Mucosa of rectum (tissue), 2 donors: Measurements from ENCODE around the gene NOL4L.

Experiments
- H3K27ac ChIP-seq, 2 donors: one replicate each; pipeline ENCODE4 v1.7.0; 2013; ENCODE audit warnings: inconsistent platforms in 2 of 2, low read depth in 2 of 2, low read length in 2 of 2
- H3K27me3 ChIP-seq, 2 donors: one replicate each; pipeline ENCODE4 v1.7.0; 2013; ENCODE audit warnings: low read length in 2 of 2; ENCODE audit not compliant: control insufficient read depth in 2 of 2, insufficient read depth in 2 of 2
- H3K36me3 ChIP-seq, 2 donors: one replicate each; pipeline ENCODE4 v1.7.0; 2013; ENCODE audit warnings: low read length in 2 of 2; ENCODE audit not compliant: control insufficient read depth in 2 of 2, insufficient read depth in 2 of 2
- H3K4me1 ChIP-seq, 2 donors: one replicate each; pipeline ENCODE4 v1.7.0; 2013; ENCODE audit warnings: low read length in 2 of 2, mild to moderate bottlenecking in 1 of 2; ENCODE audit not compliant: control insufficient read depth in 2 of 2, insufficient read depth in 2 of 2
- H3K4me3 ChIP-seq, 2 donors: one replicate each; pipeline ENCODE4 v1.7.0; 2013; ENCODE audit warnings: low read length in 2 of 2
- H3K9ac ChIP-seq, 2 donors: one replicate each; pipeline ENCODE4 v1.7.0; 2013; ENCODE audit warnings: low read length in 2 of 2, low read depth in 1 of 2, mild to moderate bottlenecking in 1 of 2
- H3K9me3 ChIP-seq, 2 donors: one replicate each; pipeline ENCODE4 v1.7.0; 2013; ENCODE audit warnings: low read length in 2 of 2; ENCODE audit not compliant: control insufficient read depth in 2 of 2
- donor health status: healthy.
- donor health status: Normal muscosa, but diverticular disease.

The NOL4L gene

GRCh38 chr20:32575805-32576204 is 9.3 kb downstream of the NOL4L start:
- H3K27ac ChIP-seq: no peak overlapping the region
- no peaks in the 10 kb centered on the region for H3K36me3 ChIP-seq
- no peaks in the 10 kb centered on the region for H3K27me3 ChIP-seq
- H3K9me3 ChIP-seq: no peaks in the 10 kb centered on the region
- no peaks in the 10 kb centered on the region for H3K4me1 ChIP-seq
- no peak overlapping the region for H3K9ac ChIP-seq
- no peak overlapping the region for H3K4me3 ChIP-seq

- no peak overlapping the region for H3K4me3 ChIP-seq
- H3K4me1 ChIP-seq: peaks cover 0 to 2% of the 10 kb centered on the region in 2 donors
These were observed 9.9 kb downstream of the NOL4L start for GRCh38 chr20:32575227-32575581.

GRCh38 chr20:32574296-32575226 is 10.6 kb downstream of the NOL4L start:
- no peak overlapping the region for H3K9ac ChIP-seq
- no peaks in the 10 kb centered on the region for H3K27me3 ChIP-seq
- no peaks in the 10 kb centered on the region for H3K9me3 ChIP-seq
- no peaks in the 10 kb centered on the region for H3K36me3 ChIP-seq
- H3K4me3 ChIP-seq: no peak overlapping the region
- H3K27ac ChIP-seq: no peak overlapping the region
- peaks cover 0 to 2% of the 10 kb centered on the region in 2 donors for H3K4me1 ChIP-seq

More at GRCh38 chr20:32575227-32575581, 9.9 kb downstream of the NOL4L start:
- Histone ChIP-seq H3K27me3 (no peaks in the 10 kb centered on the region), H3K27ac (no peak overlapping the region), H3K36me3 (no peaks in the 10 kb centered on the region), H3K9ac (no peak overlapping the region), H3K9me3 (no peaks in the 10 kb centered on the region)

GRCh38 chr20:32573167-32573851 is 11.8 kb downstream of the NOL4L start:
- Histone ChIP-seq H3K36me3 (no peaks in the 10 kb centered on the region), H3K9ac (no peak overlapping the region), H3K27me3 (no peaks in the 10 kb centered on the region), H3K4me3 (no peak overlapping the region), H3K4me1 (peaks cover 0 to 2% of the 10 kb centered on the region in 2 donors), H3K9me3 (no peaks in the 10 kb centered on the region), H3K27ac (no peak overlapping the region)

- no peak overlapping the region for H3K9ac ChIP-seq
- H3K27me3 ChIP-seq: no peaks in the 10 kb centered on the region
- H3K4me1 ChIP-seq: peaks cover 0 to 2% of the 10 kb centered on the region in 2 donors
- H3K4me3 ChIP-seq: no peak overlapping the region
- no peaks in the 10 kb centered on the region for H3K9me3 ChIP-seq
- no peaks in the 10 kb centered on the region for H3K36me3 ChIP-seq
- no peak overlapping the region for H3K27ac ChIP-seq
These were observed 12.7 kb downstream of the NOL4L start for GRCh38 chr20:32572271-32572968.

GRCh38 chr20:32571566-32571965 is 13.6 kb downstream of the NOL4L start:
- H3K9me3 ChIP-seq: no peaks in the 10 kb centered on the region
- no peak overlapping the region for H3K4me3 ChIP-seq
- H3K27ac ChIP-seq: no peak overlapping the region
- no peaks in the 10 kb centered on the region for H3K36me3 ChIP-seq
- H3K27me3 ChIP-seq: no peaks in the 10 kb centered on the region
- no peak overlapping the region for H3K9ac ChIP-seq
- peaks cover 0 to 2% of the 10 kb centered on the region in 2 donors for H3K4me1 ChIP-seq

- no peak overlapping the region for H3K4me3 ChIP-seq
- H3K9me3 ChIP-seq: no peaks in the 10 kb centered on the region
- peaks cover 0 to 2% of the 10 kb centered on the region in 2 donors for H3K4me1 ChIP-seq
- no peak overlapping the region for H3K9ac ChIP-seq
- no peaks in the 10 kb centered on the region for H3K27me3 ChIP-seq
- no peaks in the 10 kb centered on the region for H3K36me3 ChIP-seq
- no peak overlapping the region for H3K27ac ChIP-seq
These were observed 14.5 kb downstream of the NOL4L start for GRCh38 chr20:32570401-32571190.

GRCh38 chr20:32569380-32570305 is 15.5 kb downstream of the NOL4L start:
- no peak overlapping the region for H3K9ac ChIP-seq
- no peaks in the 10 kb centered on the region for H3K27me3 ChIP-seq
- no peaks in the 10 kb centered on the region for H3K36me3 ChIP-seq
- no peak overlapping the region for H3K27ac ChIP-seq
- no peaks in the 10 kb centered on the region for H3K9me3 ChIP-seq
- H3K4me1 ChIP-seq: peaks cover 0 to 2% of the 10 kb centered on the region in 2 donors
- no peak overlapping the region for H3K4me3 ChIP-seq

GRCh38 chr20:32569018-32569379 is 16.1 kb downstream of the NOL4L start:
- Histone ChIP-seq H3K4me1 (peaks cover 0 to 2% of the 10 kb centered on the region in 2 donors), H3K4me3 (no peak overlapping the region), H3K9ac (no peak overlapping the region), H3K36me3 (no peaks in the 10 kb centered on the region), H3K27ac (no peak overlapping the region), H3K27me3 (no peaks in the 10 kb centered on the region), H3K9me3 (no peaks in the 10 kb centered on the region)
